Activated T-cell treated with anti-CD3 and anti-CD28 coated beads, Interleukin-2, amount 50 U/mL, for 1 hour (primary cell): Measurements from ENCODE around the gene PIK3R5.

Source experiments
- DNase-seq: peaks from one replicate; pipeline ENCODE4 v3.0.0-alpha.2; 2020

The PIK3R5 gene

GRCh38 chr17:8952191-8952590, 13.3 kb downstream of the PIK3R5 start:
- DNase-seq, result no peak

GRCh38 chr17:8951206-8951605, 14.3 kb downstream of the PIK3R5 start:
- DNase-seq, result no peak

- no peak for DNase-seq
Measured at GRCh38 chr17:8949061-8949661, 16.3 kb downstream of the PIK3R5 start.

- DNase-seq, result no peak
Measured at GRCh38 chr17:8948462-8948861, 17.0 kb downstream of the PIK3R5 start.

DNA sequence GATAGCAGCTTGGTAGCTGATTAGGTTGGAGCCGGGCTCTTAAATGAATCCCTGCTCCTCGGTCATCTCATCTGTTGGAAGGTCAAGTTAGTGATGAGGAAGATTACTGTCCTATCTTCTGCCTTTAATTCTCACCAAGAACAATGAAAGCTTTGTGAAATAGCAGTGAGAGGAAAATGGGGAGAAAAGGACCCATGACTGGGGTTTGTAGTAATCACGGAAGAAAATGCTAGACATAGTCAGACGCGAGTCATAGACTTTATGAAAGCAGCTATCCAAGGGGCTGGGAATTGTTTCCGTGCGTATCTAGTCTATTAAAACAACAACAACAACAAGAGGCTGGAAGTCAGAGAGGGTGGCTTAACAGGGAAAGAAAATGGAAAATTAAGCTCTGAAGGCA, 18.3 kb downstream of the PIK3R5 start:
- DNase-seq, result no peak

- no peak for DNase-seq
Measured at GRCh38 chr17:8946476-8946875, 19.0 kb downstream of the PIK3R5 start.

- DNase-seq, result no peak
Measured at GRCh38 chr17:8946071-8946470, 19.4 kb downstream of the PIK3R5 start.

DNA sequence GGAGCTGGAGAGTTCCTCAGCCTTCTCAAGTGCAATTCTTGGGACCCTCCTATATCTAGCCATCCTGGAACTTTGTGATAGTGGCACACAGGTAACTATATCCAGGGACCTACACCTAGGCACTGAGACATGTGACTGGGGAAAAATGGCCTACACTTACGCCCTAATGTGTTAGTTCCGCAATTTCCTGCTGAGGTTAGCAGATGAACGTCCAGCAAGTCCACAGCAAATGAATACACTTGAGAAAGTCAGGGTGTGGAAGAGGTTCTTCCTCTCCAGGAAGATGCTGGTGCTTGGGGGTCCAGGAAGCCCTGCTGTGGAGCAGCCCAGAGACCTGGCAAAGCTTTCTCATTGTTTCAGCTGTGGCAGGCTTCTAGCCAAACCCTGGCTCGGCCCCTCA, 20.8 kb downstream of the PIK3R5 start:
- no peak for DNase-seq

DNA sequence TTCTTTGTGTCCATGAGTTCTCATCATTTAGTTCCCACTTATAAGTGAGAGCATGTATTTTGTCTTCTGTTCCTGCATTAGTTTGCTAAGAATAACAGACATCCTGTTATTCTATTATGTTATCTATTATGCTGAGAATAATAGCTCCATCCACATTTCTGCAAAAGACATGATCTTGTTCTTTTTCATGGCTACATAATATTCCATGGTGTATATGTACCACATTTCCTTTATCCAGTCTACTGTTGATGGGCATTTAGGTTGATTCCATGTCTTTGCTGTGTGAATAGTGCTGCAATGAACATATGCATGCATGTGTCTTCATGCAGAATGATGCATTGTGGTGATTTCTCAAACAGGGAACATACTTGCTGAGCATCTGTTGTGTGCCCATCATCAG, 21.4 kb downstream of the PIK3R5 start:
- no peak for DNase-seq

- DNase-seq, result peak; percentile 62
Measured at GRCh38 chr17:8941980-8942622, 23.4 kb downstream of the PIK3R5 start.

DNA sequence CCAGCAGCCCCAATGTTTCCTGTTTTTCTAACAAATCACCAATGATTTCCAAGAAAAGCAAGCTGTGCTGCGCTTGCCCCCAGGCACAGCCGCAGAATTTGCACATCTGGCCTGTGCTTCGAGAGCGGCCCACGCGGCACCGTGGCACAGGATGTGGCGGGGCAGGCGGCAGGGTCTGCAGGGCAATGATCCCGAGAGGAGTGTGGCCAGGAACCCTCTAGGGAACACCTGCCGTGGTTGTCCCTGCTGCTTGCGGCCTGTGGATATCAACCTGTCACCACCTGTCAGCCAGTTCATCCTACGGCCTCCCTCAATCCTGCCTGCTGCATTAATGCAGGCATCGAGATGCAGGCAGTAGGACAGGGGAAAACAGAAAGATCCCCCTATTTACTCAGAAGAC, 24.0 kb downstream of the PIK3R5 start:
- peak; percentile 73 for DNase-seq

- DNase-seq, result peak; percentile 66
Measured at GRCh38 chr17:8940866-8941471, 24.5 kb downstream of the PIK3R5 start.

GRCh38 chr17:8939496-8940334, 25.8 kb downstream of the PIK3R5 start:
- DNase-seq, result no peak

DNA sequence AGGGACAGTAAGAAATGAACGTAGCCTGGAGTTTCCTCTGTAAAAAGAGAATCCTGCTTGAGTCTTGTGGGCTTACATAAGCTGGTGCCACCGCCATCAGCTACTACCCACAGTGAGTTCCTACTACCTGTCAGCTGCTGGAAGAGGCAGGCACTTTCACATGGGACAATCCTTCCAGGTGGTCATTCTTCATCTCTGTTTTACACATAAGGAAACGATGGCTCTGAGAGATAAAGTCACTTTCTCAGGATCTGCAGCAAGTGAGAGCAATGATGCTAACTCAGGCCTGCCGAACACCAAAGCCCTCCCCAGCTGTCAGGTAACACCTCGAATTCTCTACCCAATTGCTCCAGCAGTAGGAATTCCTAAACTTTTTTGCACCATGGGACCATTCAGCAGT, 26.6 kb downstream of the PIK3R5 start:
- no peak for DNase-seq

DNA sequence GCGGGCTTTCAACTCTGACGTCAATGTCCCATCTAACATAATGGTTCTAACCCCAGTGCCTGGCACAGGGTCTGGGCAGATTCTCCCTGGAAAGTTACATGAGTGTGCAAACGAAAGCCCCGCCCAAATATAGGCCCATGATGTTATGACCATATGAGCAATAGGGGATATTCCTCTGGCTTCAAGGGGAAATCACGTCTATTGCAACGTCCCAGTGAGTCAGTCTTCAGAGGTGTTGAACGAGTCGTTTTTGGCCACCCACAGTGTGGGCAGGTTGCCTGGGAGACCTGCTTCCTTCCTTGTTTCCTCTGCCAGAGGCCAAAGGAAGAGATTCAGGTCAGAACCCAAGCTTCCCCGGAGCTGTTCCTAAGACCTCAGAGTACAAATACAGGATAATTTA, 30.3 kb downstream of the PIK3R5 start:
- no peak for DNase-seq

DNA sequence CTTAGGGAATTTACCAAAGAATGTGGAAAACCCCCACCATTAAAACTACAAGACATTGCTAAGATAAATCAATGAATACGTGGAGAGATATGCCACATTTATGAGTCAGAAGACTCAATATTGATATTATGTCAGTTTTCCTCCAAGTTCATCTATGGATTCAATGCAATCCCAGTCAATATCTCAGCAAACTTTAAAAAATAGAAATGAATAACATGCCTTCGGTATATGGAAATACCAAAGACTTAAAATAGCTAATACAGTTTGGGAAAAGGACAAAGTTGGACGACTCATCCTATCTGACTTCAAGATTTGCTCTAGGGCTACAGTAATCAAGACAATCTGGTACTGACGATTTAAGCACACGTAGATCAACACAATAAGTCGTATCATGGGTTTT, 31.2 kb downstream of the PIK3R5 start:
- no peak for DNase-seq

GRCh38 chr17:8930649-8931048, 34.9 kb downstream of the PIK3R5 start:
- no peak for DNase-seq

DNA sequence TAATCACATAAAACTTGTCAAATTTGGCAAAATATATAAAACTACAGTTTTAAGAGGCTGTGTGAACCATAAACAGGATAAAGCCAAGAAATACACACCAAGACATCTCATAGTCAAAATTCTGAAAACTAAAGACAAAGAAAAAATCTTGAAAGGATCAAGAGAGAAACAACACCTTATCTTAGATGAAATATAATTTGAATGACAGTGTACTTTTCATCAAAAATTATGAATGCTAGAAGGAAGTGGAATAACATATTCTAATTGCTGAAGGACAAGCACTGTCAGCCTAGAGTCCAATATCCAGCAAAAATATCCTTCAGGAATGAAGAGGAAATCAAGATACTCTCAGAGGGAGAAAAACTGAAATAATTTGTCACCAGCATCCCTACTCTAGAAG, 37.2 kb downstream of the PIK3R5 start:
- DNase-seq, result no peak

- no peak for DNase-seq
Measured at GRCh38 chr17:8927395-8927794, 38.1 kb downstream of the PIK3R5 start.

DNA sequence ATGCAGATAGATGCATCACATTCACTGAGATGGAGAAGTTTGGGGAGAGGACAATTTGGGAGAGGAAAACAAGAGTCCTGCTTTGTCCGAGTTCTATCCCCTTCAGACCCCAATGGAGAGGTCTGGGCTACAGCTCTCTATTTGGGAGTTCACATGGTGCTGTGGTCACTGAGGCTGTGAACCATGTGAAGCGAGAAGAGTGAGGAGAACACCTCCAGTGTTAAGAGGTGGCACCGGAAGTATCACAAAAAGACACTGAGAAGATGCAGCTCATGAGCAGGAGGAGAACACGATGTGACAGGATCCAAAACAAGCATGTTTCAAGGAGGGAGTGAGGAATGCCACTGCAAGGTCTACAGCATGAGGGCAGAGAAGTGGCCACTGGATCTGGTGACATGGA, 39.7 kb downstream of the PIK3R5 start:
- no peak for DNase-seq

DNA sequence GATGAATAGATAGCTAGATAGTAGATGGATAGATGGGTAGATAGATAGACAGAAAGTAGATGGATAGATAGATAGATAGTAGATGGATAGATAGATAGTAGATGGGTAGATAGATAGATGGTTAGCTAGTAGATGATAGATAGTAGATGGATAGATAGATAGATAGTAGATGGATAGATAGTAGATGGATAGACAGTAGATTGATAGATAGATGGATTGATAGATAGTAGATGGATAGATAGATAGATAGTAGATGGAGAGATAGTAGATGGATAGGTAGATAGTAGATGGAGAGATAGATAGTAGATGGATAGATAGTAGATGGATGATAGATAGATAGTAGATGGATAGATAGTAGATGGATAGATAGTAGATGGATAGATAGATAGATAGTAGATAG, 40.4 kb downstream of the PIK3R5 start:
- DNase-seq, result no peak

- no peak for DNase-seq
Measured at GRCh38 chr17:8924595-8924994, 40.9 kb downstream of the PIK3R5 start.

DNA sequence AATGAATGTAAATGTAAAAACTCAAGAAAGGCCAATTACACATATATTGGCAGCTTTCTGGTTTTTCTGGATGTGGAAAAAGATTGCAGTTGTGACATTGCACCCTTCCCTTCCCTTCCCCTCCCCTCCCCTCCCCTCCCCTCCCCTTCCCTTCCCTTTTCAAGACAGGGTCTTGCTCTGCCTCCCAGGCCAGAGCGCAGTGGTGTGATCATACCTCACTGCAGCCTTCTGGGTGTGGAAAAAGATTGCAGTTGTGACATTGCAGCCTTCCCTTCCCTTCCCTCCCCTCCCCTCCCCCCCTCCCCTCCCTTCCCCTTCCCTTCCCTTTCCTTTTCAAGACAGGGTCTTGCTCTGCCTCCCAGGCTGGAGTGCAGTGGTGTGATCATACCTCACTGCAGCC, 41.7 kb downstream of the PIK3R5 start:
- DNase-seq, result no peak

GRCh38 chr17:8922928-8923327, 42.6 kb downstream of the PIK3R5 start:
- DNase-seq, result no peak
